ENCODE measurements around the gene CGB5.

The CGB5 gene

DNA sequence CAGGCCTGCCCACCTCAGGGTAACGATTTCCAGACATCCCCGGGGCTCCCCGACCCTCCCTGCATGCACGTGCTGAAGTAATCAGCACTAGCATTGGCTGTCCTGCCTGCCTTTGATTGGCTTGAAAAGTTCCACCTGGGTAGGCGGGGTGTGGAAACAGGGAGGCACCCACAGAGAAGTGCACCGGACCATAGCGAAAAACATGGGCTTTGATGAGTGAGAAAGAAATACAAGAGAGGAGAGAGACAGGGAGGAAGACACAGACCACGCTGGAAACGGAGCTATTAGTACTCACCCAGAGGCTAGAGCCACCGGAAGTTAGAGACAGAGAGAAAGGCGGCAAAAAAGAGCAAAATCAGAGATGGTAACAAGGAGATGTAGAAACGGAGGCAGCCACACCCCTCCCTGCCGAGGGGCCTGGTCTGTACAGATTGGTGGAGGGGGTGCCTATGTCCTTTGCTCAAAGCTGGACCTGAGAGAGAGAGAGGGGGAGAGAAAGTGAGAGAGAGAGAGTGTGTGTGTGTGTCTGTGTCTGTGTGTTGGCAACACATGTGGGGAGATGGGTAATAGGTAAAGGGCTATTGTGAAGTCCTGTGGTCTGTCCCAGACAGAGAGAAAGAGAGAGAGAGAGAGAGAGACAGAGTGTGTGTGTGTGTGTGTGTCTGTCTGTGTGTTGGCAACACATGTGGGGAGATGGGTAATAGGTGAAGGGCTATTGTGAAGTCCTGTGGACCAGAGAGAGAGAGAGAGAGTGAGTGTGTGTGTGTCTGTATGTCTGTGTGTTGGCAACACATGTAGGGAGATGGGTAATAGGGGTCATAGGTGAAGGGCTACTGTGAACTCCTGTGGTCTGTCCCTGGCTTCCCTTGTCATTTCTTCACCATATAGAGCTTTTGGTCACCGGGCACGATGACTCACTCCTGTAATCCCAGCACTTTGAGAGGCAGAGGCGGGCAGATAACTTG lies 22.4 kb upstream of the CGB5 start (continued):
- TF ChIP-seq ZNF837 (tag by site-specific recombination; IDR thresholded peaks at IDR 0.05) (no peak), SP3 (tag by site-specific recombination; IDR thresholded peaks at IDR 0.05) (peak; percentile 45), ZNF404 (tag by site-specific recombination; IDR thresholded peaks at IDR 0.05) (no peak), ZNF426 (tag by site-specific recombination; IDR thresholded peaks at IDR 0.05) (no peak), HOXA7 (CRISPR knock-in tag; IDR thresholded peaks at IDR 0.05; ENCODE audit: borderline replicate concordance) (no peak), ZNF544 (tag by site-specific recombination; IDR thresholded peaks at IDR 0.05) (no peak), ZNF558 (tag by site-specific recombination; IDR thresholded peaks at IDR 0.05) (no peak), YY2 (tag by site-specific recombination; IDR thresholded peaks at IDR 0.05) (peak; percentile 42; the same call in 1 of the 2 replicates), ZNF473 (tag by site-specific recombination; IDR thresholded peaks at IDR 0.05) (no peak), ZNF335 (tag by site-specific recombination; conservative IDR thresholded peaks at IDR 0.05) (no peak; the same call in 1 of the 2 replicates), ZNF654 (tag by site-specific recombination; IDR thresholded peaks at IDR 0.05; ENCODE audit: low read depth) (no peak), ZNF626 (tag by site-specific recombination; IDR thresholded peaks at IDR 0.05) (no peak), WT1 (tag by site-specific recombination; IDR thresholded peaks at IDR 0.05) (no peak), ZNF174 (tag by site-specific recombination; IDR thresholded peaks at IDR 0.05) (no peak), GLI4 (tag by site-specific recombination; IDR thresholded peaks at IDR 0.05) (no peak; the same call in none of the 2 replicates), ZNF169 (tag by site-specific recombination; IDR thresholded peaks at IDR 0.05) (0 out of 2 replicates have a peak, but pooled peaks have one; percentile 29), MZF1 (tag by site-specific recombination; IDR thresholded peaks at IDR 0.05; ENCODE audit: borderline replicate concordance) (no peak), ZNF292 (tag by site-specific recombination; IDR thresholded peaks at IDR 0.05; ENCODE audit: borderline replicate concordance, low read depth) (no peak), ZNF311 (tag by site-specific recombination; IDR thresholded peaks at IDR 0.05; ENCODE audit: borderline replicate concordance) (no peak), ZNF510 (tag by site-specific recombination; IDR thresholded peaks at IDR 0.05; ENCODE audit: insufficient replicate concordance) (no peak), KLF8 (tag by site-specific recombination; IDR thresholded peaks at IDR 0.05) (peak; percentile 78; the same call in 1 of the 2 replicates), KLF1 (tag by site-specific recombination; IDR thresholded peaks at IDR 0.05) (peak; percentile 79), ZNF37A (tag by site-specific recombination; IDR thresholded peaks at IDR 0.05) (no peak), ZNF23 (tag by site-specific recombination; IDR thresholded peaks at IDR 0.05; ENCODE audit: borderline replicate concordance) (no peak), SETDB1 (IDR thresholded peaks at IDR 0.05; ENCODE audit: insufficient read length, low read length) (no peak), ZNF239 (tag by site-specific recombination; IDR thresholded peaks at IDR 0.05) (no peak)
- TF ChIP-seq, protein P1, sequence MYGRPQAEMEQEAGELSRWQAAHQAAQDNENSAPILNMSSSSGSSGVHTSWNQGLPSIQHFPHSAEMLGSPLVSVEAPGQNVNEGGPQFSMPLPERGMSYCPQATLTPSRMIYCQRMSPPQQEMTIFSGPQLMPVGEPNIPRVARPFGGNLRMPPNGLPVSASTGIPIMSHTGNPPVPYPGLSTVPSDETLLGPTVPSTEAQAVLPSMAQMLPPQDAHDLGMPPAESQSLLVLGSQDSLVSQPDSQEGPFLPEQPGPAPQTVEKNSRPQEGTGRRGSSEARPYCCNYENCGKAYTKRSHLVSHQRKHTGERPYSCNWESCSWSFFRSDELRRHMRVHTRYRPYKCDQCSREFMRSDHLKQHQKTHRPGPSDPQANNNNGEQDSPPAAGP (tag by site-specific recombination; IDR thresholded peaks at IDR 0.05), result no peak
- TF ChIP-seq, protein P2, sequence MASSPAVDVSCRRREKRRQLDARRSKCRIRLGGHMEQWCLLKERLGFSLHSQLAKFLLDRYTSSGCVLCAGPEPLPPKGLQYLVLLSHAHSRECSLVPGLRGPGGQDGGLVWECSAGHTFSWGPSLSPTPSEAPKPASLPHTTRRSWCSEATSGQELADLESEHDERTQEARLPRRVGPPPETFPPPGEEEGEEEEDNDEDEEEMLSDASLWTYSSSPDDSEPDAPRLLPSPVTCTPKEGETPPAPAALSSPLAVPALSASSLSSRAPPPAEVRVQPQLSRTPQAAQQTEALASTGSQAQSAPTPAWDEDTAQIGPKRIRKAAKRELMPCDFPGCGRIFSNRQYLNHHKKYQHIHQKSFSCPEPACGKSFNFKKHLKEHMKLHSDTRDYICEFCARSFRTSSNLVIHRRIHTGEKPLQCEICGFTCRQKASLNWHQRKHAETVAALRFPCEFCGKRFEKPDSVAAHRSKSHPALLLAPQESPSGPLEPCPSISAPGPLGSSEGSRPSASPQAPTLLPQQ (tag by site-specific recombination; IDR thresholded peaks at IDR 0.05), result peak; percentile 61
- TF ChIP-seq, protein P3, sequence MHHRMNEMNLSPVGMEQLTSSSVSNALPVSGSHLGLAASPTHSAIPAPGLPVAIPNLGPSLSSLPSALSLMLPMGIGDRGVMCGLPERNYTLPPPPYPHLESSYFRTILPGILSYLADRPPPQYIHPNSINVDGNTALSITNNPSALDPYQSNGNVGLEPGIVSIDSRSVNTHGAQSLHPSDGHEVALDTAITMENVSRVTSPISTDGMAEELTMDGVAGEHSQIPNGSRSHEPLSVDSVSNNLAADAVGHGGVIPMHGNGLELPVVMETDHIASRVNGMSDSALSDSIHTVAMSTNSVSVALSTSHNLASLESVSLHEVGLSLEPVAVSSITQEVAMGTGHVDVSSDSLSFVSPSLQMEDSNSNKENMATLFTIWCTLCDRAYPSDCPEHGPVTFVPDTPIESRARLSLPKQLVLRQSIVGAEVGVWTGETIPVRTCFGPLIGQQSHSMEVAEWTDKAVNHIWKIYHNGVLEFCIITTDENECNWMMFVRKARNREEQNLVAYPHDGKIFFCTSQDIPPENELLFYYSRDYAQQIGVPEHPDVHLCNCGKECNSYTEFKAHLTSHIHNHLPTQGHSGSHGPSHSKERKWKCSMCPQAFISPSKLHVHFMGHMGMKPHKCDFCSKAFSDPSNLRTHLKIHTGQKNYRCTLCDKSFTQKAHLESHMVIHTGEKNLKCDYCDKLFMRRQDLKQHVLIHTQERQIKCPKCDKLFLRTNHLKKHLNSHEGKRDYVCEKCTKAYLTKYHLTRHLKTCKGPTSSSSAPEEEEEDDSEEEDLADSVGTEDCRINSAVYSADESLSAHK (tag by site-specific recombination; IDR thresholded peaks at IDR 0.05), result no peak
- TF ChIP-seq, protein P4, sequence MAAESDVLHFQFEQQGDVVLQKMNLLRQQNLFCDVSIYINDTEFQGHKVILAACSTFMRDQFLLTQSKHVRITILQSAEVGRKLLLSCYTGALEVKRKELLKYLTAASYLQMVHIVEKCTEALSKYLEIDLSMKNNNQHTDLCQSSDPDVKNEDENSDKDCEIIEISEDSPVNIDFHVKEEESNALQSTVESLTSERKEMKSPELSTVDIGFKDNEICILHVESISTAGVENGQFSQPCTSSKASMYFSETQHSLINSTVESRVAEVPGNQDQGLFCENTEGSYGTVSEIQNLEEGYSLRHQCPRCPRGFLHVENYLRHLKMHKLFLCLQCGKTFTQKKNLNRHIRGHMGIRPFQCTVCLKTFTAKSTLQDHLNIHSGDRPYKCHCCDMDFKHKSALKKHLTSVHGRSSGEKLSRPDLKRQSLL (tag by site-specific recombination; IDR thresholded peaks at IDR 0.05), result no peak; the same call in 1 of the 2 replicates
- TF ChIP-seq, protein P5, sequence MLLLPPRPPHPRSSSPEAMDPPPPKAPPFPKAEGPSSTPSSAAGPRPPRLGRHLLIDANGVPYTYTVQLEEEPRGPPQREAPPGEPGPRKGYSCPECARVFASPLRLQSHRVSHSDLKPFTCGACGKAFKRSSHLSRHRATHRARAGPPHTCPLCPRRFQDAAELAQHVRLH (tag by site-specific recombination; IDR thresholded peaks at IDR 0.05), result peak; percentile 60
- TF ChIP-seq, protein P6, sequence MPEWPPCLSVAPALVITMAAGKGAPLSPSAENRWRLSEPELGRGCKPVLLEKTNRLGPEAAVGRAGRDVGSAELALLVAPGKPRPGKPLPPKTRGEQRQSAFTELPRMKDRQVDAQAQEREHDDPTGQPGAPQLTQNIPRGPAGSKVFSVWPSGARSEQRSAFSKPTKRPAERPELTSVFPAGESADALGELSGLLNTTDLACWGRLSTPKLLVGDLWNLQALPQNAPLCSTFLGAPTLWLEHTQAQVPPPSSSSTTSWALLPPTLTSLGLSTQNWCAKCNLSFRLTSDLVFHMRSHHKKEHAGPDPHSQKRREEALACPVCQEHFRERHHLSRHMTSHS (tag by site-specific recombination; IDR thresholded peaks at IDR 0.05), result no peak
